Neural progenitor cell (in vitro differentiated cells): Measurements from ENCODE around the gene SLC19A1. TPM values are rescaled to one million over a fixed set of nuclear protein-coding genes. Genes with fewer than 3 reads are reported as not detected.

ENCODE experiments used
- DNase-seq: peaks from one replicate; pipeline ENCODE4 v3.0.0-alpha.2; 2016; ENCODE audit warnings: low spot score
- H2AFZ ChIP-seq: fragments of 200-600 bp; sonication (generic); replicated peaks from 2 replicates; pipeline ENCODE4 v1.6.1; 2016; ENCODE audit warnings: antibody characterized with exemption
- H3F3A ChIP-seq: fragments of 200-600 bp; sonication (generic); 2 replicates; pipeline ENCODE4 v1.6.1; 2016; ENCODE audit warnings: antibody characterized with exemption, low read depth
- H3K27ac ChIP-seq: fragments of 200-600 bp; sonication (generic); 2 replicates; pipeline ENCODE4 v1.5.1; 2016; ENCODE audit warnings: mild to moderate bottlenecking
- H3K27me3 ChIP-seq: fragments of 200-600 bp; sonication (generic); 2 replicates; pipeline ENCODE4 v1.6.1; 2016; ENCODE audit warnings: mild to moderate bottlenecking, moderate library complexity
- H3K36me3 ChIP-seq: fragments of 200-600 bp; sonication (generic); 2 replicates; pipeline ENCODE4 v1.5.1; 2016
- H3K4me1 ChIP-seq: fragments of 200-600 bp; sonication (generic); 2 replicates; pipeline ENCODE4 v1.6.1; 2016; ENCODE audit warnings: mixed run types
- H3K4me2 ChIP-seq: fragments of 200-600 bp; sonication (generic); 2 replicates; pipeline ENCODE4 v1.6.1; 2016
- H3K4me3 ChIP-seq: fragments of 200-600 bp; sonication (generic); 2 replicates; pipeline ENCODE4 v1.5.1; 2016
- H3K79me2 ChIP-seq: fragments of 200-600 bp; sonication (generic); 2 replicates; pipeline ENCODE4 v1.6.1; 2016; ENCODE audit warnings: low read depth
- H3K9ac ChIP-seq: fragments of 200-600 bp; sonication (generic); 2 replicates; pipeline ENCODE4 v1.6.1; 2016
- H3K9me3 ChIP-seq: fragments of 200-600 bp; sonication (generic); 2 replicates; pipeline ENCODE4 v1.5.1; 2016; ENCODE audit warnings: low read depth
- H4K20me1 ChIP-seq: fragments of 200-600 bp; sonication (generic); 2 replicates; pipeline ENCODE4 v1.6.1; 2016; ENCODE audit warnings: low read depth
- H3K27ac Mint-ChIP-seq: 3 replicates; pipeline ENCODE4 v1.8.0; 2021; ENCODE audit warnings: mixed read lengths
- H3K27me3 Mint-ChIP-seq: 2 replicates; pipeline ENCODE4 v1.8.0; 2022; ENCODE audit warnings: low read depth, mild to moderate bottlenecking, inconsistent platforms, moderate library complexity, mixed read lengths; ENCODE audit not compliant: insufficient read depth
- H3K36me3 Mint-ChIP-seq: 3 replicates; pipeline ENCODE4 v1.8.0; 2021; ENCODE audit warnings: mixed read lengths
- H3K4me1 Mint-ChIP-seq: 3 replicates; pipeline ENCODE4 v1.8.0; 2021; ENCODE audit warnings: mixed read lengths
- H3K4me3 Mint-ChIP-seq: 3 replicates; pipeline ENCODE4 v1.8.0; 2021; ENCODE audit warnings: mild to moderate bottlenecking, moderate library complexity, mixed read lengths
- H3K9me3 Mint-ChIP-seq: 3 replicates; pipeline ENCODE4 v1.8.0; 2020; ENCODE audit warnings: mixed read lengths
- EZH2 ChIP-seq: fragments of 200-600 bp; sonication (generic); IDR thresholded peaks from 2 replicates; pipeline ENCODE4 v1.6.1; 2017; ENCODE audit warnings: antibody characterized with exemption, mild to moderate bottlenecking, moderate library complexity
- EZH2phosphoT487 ChIP-seq: fragments of 200-600 bp; sonication (generic); IDR thresholded peaks from 2 replicates; pipeline ENCODE4 v1.6.1; 2017; ENCODE audit warnings: antibody characterized with exemption
- total RNA-seq: library from RNA; depleted of rRNA; stranded (reverse); fragments of >200 nt; gene quantifications from 2 replicates; pipeline ENCODE4 v1.2.3, GENCODE V29; 2015; ENCODE audit warnings: low replicate concordance
- TF ChIP-seq, protein P1 (sequence below): fragments of 200-600 bp; sonication (generic); IDR thresholded peaks from 2 replicates; pipeline ENCODE4 v1.5.1; 2017; ENCODE audit warnings: antibody characterized with exemption, mild to moderate bottlenecking

The SLC19A1 gene
- total RNA-seq, 1 donor from 2014 or later = 7.7 TPM

DNA sequence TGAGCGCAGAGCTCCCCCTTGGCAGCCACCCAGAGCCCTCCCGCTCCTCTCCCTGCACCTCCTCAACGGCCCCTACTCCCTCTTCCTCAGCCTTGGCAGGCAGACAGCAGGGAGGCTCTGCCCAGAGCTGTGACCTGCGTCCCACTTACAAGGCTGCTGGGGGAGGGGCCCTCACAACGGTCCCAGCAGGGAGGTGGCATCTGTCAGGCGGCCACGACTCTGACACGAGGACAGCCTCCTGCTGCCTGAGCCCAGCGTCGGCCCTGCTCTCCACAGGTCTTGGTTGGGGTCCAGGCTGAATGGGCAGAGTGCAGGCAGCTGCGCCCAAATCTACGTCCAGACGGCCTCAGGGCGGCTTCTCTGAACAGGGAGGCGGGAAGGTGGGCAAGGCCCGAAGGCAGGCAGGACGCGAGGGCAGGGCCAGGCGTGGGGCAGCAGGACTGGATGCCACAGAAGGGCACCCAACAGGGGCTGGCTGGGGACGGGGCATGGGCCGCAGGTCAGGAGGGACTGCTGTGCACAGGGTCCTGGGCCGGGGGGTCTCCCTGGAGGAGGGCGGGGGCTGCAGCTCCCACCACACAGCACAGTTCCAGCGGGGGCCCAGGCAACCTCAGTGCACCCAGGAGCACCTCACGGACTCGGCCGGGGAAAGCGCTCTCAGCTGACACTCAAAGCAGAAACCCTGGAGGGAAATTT is 7.5 kb downstream of the SLC19A1 start:
- no peak overlapping the region for H3K4me2 ChIP-seq
- peaks cover 19% of the 10 kb centered on the region for H3K4me1 Mint-ChIP-seq
- no peaks in the 10 kb centered on the region for H3K36me3 ChIP-seq
- TF ChIP-seq, protein P1, sequence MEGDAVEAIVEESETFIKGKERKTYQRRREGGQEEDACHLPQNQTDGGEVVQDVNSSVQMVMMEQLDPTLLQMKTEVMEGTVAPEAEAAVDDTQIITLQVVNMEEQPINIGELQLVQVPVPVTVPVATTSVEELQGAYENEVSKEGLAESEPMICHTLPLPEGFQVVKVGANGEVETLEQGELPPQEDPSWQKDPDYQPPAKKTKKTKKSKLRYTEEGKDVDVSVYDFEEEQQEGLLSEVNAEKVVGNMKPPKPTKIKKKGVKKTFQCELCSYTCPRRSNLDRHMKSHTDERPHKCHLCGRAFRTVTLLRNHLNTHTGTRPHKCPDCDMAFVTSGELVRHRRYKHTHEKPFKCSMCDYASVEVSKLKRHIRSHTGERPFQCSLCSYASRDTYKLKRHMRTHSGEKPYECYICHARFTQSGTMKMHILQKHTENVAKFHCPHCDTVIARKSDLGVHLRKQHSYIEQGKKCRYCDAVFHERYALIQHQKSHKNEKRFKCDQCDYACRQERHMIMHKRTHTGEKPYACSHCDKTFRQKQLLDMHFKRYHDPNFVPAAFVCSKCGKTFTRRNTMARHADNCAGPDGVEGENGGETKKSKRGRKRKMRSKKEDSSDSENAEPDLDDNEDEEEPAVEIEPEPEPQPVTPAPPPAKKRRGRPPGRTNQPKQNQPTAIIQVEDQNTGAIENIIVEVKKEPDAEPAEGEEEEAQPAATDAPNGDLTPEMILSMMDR = no peak
- no peak for TF ChIP-seq EZH2phosphoT487
- no peak for TF ChIP-seq EZH2
- peaks cover 4% of the 10 kb centered on the region for H3K4me1 ChIP-seq
- H2AFZ ChIP-seq = no peak overlapping the region
- no peak overlapping the region for H3K4me3 Mint-ChIP-seq
- H3K4me3 ChIP-seq = no peak overlapping the region
- H3K27ac Mint-ChIP-seq = no peak overlapping the region
- peaks cover 6% of the 10 kb centered on the region for H3K27me3 Mint-ChIP-seq
- no peak for DNase-seq
- no peaks in the 10 kb centered on the region for H3K9me3 ChIP-seq
- H3K79me2 ChIP-seq = peaks cover 3% of the 10 kb centered on the region
- no peak overlapping the region for H3K27ac ChIP-seq
- H4K20me1 ChIP-seq = peaks cover 28% of the 10 kb centered on the region
- H3F3A ChIP-seq = no peaks in the 10 kb centered on the region
- H3K27me3 ChIP-seq = no peaks in the 10 kb centered on the region
- no peak overlapping the region for H3K9ac ChIP-seq
- H3K9me3 Mint-ChIP-seq = no peaks in the 10 kb centered on the region
- peaks cover 10% of the 10 kb centered on the region for H3K36me3 Mint-ChIP-seq

DNA sequence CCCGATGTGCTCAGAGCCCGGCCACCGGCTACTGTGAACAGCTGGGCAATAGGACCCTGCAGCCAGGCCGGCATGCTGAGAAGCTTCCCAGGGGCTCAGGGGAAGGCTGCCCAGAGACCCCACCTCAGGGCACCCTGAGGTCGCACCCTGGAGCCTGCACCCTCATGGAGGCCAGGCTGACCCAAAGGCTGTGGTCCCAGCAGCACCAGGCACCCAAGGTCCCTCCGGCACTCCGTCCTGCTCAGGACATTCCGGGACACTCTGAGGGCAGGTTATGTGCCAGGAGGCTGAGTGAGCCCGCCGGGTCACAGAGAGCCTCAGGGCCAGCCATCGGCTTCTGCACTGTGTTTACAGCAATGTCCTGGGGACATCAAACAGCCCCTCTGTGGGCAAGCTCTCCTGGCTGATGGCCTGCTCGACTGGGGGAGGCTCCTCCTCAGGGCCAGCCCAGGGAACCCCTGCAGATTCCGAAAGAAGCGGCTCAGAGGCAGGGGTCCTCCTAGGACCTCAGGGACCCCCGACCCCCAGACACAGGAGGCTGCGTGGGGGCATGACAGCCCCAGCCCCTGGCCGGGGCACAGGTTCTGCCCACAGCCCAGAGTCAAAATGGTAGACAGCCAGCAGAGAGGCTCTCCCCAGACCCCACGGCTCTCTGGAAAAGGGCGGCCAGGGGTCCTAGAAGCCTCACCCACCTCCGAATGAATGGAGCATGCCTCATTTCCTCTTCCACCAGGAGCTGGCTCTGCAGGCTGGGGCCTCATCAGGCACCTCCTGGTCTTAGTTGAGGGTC is 8.2 kb downstream of the SLC19A1 start:
- Mint-ChIP-seq H3K27ac (no peak overlapping the region), H3K4me3 (no peak overlapping the region), H3K9me3 (no peaks in the 10 kb centered on the region), H3K4me1 (peaks cover 19% of the 10 kb centered on the region), H3K36me3 (peaks cover 10% of the 10 kb centered on the region), H3K27me3 (peaks cover 6% of the 10 kb centered on the region)
- Histone ChIP-seq H3K4me1 (peaks cover 4% of the 10 kb centered on the region), H3K9me3 (no peaks in the 10 kb centered on the region), H3K9ac (no peak overlapping the region), H3K27me3 (no peaks in the 10 kb centered on the region), H2AFZ (no peak overlapping the region), H4K20me1 (peaks cover 25% of the 10 kb centered on the region), H3K36me3 (no peaks in the 10 kb centered on the region), H3F3A (no peaks in the 10 kb centered on the region), H3K79me2 (no peaks in the 10 kb centered on the region), H3K27ac (no peak overlapping the region), H3K4me2 (no peak overlapping the region), H3K4me3 (no peak overlapping the region)
- DNase-seq = no peak
- TF ChIP-seq, protein P1 = no peak
- TF ChIP-seq EZH2phosphoT487 (no peak), EZH2 (no peak)

DNA sequence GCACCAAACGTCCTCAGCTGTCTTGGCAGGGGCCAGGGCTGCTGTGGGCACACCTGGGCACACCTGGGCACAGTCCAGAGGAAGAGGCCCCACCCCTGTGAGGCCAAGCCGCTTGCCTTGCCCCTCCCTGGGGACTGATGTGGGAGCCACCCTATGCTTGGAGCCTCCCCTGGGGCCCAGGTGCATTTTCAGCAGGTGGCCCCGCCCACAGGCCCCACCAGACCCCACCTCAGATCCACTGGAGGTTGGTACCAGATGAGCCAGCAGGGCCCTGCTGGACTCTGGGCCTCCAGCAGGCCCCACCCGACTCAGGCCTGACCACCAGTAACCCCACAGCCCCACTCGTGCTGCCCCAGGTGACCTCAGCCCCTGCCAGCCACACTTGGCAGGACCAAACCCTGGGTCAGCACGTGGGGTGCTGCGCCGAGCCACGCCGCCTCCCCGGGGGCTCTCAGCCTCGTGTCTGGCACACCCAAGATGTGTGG is 8.8 kb downstream of the SLC19A1 start:
- Histone ChIP-seq H3K36me3 (no peaks in the 10 kb centered on the region), H3K4me2 (no peak overlapping the region), H3K4me1 (peaks cover 4% of the 10 kb centered on the region), H3K4me3 (no peak overlapping the region), H3K27ac (no peak overlapping the region), H3K79me2 (no peaks in the 10 kb centered on the region), H3F3A (no peaks in the 10 kb centered on the region), H2AFZ (no peak overlapping the region), H3K27me3 (no peaks in the 10 kb centered on the region), H3K9ac (no peak overlapping the region), H3K9me3 (no peaks in the 10 kb centered on the region), H4K20me1 (peaks cover 25% of the 10 kb centered on the region)
- TF ChIP-seq EZH2phosphoT487 = no peak
- TF ChIP-seq, protein P1 = no peak
- no peak for TF ChIP-seq EZH2
- peaks cover 10% of the 10 kb centered on the region for H3K36me3 Mint-ChIP-seq
- peaks cover 19% of the 10 kb centered on the region for H3K4me1 Mint-ChIP-seq
- H3K27me3 Mint-ChIP-seq = peaks cover 6% of the 10 kb centered on the region
- H3K27ac Mint-ChIP-seq = no peak overlapping the region
- H3K9me3 Mint-ChIP-seq = no peaks in the 10 kb centered on the region
- no peak overlapping the region for H3K4me3 Mint-ChIP-seq
- DNase-seq = no peak
